ENCODE data around the gene MYL4.

DNA sequence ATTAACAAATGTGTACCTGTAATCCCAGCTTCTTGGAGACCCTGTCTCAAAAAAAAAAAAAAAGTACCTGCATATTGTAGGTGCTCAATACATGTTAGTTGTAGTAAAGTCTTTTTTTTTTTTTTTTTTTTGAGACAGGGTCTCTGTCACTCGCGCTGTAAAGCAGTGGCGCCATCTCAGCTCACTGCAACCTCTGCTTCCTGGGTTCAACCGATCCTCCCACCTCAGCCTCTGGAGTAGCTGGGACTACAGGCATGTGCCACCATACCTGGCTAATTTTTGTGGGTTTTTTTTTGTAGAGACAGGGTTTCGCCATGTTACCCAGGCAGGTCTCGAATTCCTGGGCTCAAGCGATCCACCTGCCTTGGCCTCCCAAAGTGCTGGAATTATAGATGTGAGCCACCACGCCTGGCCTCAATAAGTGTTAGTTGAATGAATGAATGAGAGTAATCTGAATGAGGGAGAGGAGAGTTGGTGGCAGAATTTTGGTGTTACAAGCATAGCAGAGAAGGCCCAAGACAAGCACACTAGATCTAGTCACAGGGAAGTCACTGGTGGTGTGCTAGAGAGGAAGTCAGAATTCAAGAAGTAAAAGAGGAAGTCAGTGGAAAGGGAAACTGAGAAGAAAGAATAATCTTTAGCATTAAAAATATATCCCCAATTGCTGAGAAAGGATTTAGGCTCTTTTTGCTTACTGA is 9.4 kb upstream of the MYL4 start:
- TF ChIP-seq POLR2A (IDR thresholded peaks at IDR 0.05; ENCODE audit: low read depth, low read length): no peak
- no peak for TF ChIP-seq POLR2AphosphoS5 (IDR thresholded peaks at IDR 0.05; ENCODE audit: low read depth, low read length)

All from GM12892 (cell line).